GM13976 (cell line): ENCODE data around the gene TPK1.

ENCODE experiments used
- DNase-seq: peaks from one replicate; pipeline ENCODE4 v3.0.0; 2012; ENCODE audit warnings: low spot score
- in situ Hi-C: fragments of 300-500 bp; cut with MboI; formaldehyde crosslinking; loops from one replicate; pipeline ENCODE4 v1.12.0; 2022; ENCODE audit warnings: low sequenced_read_pairs, mixed read lengths, inconsistent platforms; ENCODE audit not compliant: unreplicated experiment
- TF ChIP-seq, protein P1 (sequence below): IDR thresholded peaks from 2 replicates; pipeline ENCODE4 v1.5.1; 2012; ENCODE audit warnings: borderline replicate concordance, mild to moderate bottlenecking; ENCODE audit not compliant: insufficient read depth; ENCODE audit errors: extremely low read depth, missing control alignments, control extremely low read depth

Gene TPK1

DNA sequence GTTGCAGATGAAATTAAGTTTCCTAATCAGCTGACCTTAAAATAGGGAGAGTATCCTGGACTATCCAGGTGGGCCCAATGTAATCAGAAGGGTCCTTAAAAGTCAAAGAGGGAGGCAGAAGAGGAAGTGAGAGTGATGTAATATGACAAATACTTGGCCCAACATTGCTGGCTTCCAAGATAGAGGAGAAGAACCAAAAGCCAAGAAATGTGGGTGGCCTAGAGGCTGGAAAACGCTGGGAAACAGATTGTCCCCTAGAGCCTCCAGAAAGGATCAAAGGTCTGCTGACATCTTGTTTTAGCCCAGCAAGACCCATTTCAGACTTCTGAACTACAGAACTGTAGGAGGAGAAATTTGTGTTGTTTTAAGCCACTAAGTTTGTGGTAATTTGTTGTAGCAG lies 352.7 kb downstream of the TPK1 start:
- DNase-seq = no peak
- TF ChIP-seq, protein P1, sequence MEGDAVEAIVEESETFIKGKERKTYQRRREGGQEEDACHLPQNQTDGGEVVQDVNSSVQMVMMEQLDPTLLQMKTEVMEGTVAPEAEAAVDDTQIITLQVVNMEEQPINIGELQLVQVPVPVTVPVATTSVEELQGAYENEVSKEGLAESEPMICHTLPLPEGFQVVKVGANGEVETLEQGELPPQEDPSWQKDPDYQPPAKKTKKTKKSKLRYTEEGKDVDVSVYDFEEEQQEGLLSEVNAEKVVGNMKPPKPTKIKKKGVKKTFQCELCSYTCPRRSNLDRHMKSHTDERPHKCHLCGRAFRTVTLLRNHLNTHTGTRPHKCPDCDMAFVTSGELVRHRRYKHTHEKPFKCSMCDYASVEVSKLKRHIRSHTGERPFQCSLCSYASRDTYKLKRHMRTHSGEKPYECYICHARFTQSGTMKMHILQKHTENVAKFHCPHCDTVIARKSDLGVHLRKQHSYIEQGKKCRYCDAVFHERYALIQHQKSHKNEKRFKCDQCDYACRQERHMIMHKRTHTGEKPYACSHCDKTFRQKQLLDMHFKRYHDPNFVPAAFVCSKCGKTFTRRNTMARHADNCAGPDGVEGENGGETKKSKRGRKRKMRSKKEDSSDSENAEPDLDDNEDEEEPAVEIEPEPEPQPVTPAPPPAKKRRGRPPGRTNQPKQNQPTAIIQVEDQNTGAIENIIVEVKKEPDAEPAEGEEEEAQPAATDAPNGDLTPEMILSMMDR = no peak
- in situ Hi-C loops = no loop called here

DNA sequence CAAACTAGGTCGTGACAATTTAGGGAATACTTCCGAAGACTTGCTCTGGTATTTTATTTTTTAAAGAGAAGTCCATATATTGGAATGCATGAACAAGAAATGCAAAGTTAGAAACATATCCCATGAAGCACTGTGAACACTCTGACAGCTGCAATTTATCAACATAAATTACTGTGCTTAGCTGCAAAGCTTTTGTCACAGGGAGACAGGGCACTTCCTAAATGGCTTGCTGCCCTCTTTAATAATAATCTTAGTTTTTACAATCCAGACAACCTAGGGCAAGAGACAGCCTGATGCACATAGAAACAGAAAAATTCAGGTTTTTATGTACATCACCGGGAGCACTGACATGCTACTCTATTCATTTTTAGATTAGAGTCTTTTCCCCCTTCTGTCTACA lies 354.0 kb downstream of the TPK1 start:
- no peak for DNase-seq
- in situ Hi-C loops = no loop called here
- TF ChIP-seq, protein P1 = no peak

DNA sequence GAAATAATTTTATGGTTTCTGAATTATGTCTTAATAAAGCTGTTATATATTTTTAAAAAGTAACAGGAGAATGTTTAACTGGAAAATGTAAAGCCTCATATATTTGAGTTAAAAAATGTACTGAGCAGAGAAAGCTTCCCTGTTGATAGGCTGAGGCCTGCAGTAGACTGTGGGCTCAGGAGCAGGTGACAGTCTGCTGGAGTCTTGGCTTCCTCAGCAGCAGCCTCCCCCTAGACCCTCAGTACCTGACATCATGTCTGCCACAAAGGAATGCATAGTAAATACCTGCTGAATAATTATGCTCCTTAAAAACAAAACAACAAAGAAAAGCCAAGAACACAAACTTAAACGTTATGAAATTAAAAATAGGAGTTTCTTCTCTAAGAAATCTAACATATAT lies 358.5 kb downstream of the TPK1 start:
- in situ Hi-C loops = no loop called here
- DNase-seq = no peak
- TF ChIP-seq, protein P1 = no peak

DNA sequence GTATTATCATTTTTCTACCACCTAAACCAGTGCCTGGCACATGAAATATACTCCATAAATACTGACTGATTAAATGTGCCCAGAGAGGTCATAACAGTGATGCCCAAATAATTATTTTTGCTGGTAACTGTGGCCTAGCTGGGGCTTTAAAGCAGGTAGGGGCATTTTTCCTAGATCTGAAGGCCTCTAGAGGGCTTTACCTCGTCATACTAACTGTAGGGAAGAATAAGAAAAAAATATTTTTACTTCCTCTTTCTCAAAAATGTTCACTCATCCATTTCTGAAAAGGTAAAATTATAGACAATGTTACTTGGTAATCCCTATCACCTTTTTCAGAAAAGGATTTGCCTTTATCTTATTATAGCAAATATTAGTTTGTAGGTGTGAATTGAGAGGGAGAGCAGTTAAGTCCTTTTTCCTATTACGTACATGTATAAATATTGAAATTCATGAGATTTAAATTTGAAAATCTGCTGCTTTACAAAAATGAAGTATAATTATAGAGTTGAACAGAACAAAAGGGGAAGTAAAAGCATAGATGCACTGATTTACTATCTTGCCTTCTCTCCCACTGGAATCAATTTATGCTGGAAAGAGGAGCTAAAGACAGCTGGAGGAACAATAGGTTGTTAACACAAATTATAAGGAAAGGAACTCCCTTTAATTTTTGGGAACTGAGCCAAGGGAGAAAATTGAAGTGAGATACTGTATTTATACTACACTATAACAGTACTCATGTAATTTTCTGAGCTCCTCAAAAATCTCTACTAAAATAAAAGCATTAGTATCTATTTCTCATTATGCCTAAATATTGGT lies 360.8 kb downstream of the TPK1 start:
- DNase-seq = no peak
- in situ Hi-C loops = no loop called here
- TF ChIP-seq, protein P1 = no peak

DNA sequence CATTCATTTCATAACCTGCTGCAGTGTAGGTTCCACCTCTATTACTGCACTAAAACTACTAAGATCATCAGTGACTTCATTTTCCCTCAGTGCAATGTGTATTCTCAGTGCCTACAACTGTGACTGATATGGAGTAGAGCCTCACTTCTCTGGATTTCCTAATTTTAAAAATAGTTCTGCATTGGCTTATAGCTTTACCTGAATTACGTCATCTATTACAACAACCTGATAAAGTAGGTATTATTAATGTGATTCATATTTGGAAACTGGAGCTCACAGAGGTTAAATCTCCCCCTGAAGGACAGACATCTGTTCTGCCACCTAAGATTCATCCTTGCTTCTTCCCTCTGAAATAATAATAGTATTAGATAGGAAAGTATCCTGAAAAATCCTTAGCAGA lies 361.5 kb downstream of the TPK1 start:
- TF ChIP-seq, protein P1 = no peak
- DNase-seq = no peak
- in situ Hi-C loops = no loop called here

DNA sequence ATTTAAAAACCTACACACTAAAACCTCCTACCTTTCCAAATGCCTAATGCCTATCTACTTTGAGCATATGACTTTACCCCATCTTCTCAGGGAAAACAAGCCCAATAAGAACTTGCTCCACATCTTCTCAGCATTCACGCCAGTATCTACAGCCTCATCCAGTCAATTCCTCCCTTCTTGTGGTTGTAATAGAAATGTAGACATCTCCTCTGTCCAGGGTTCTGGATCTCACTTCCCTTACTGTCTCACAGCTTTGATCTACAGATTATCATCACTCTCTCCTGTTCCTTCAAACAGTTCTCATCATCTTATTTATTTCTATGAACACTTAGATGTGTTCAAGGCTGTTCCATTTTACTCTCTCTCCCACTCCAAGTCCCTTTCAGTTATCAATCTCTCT lies 361.9 kb downstream of the TPK1 start:
- TF ChIP-seq, protein P1 = no peak
- DNase-seq = no peak
- in situ Hi-C loops = no loop called here
